ENCODE data around the gene RASSF8. TPM values are rescaled to one million over a fixed set of nuclear protein-coding genes. Genes with fewer than 3 reads are reported as not detected.

Gene RASSF8
- total RNA-seq, 1 donor from 2014 or later = 74.3 TPM

DNA sequence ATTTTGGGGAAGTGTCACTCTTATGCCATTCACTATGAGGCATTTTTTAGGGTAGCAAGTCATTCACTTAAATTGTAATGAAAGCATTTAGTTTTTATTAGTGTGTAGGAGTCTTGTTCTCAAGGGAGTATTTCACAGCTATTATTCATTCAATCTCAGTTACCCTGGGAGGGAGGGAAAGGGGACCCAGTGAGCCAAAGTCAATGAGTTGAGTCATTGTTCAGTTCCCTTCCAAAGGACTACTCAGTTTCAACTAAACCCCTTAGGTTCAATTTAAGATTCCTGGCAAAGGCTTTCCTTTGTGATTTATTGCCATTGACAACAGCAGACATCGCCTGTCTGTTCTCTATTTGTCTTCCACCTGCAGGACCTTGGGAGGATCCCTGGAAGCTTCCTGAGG, 29.3 kb upstream of the RASSF8 start:
- no peaks in the 10 kb centered on the region for H3K9me3 Mint-ChIP-seq (ENCODE audit: unreplicated experiment)
- no peak overlapping the region for H3K4me3 Mint-ChIP-seq (ENCODE audit: unreplicated experiment)
- peaks cover 16% of the 10 kb centered on the region for H3K4me1 Mint-ChIP-seq (ENCODE audit: unreplicated experiment)
- no peaks in the 10 kb centered on the region for H3K36me3 Mint-ChIP-seq (ENCODE audit: unreplicated experiment)
- no peaks in the 10 kb centered on the region for H3K27me3 Mint-ChIP-seq (ENCODE audit: unreplicated experiment)
- TF ChIP-seq, protein P1, sequence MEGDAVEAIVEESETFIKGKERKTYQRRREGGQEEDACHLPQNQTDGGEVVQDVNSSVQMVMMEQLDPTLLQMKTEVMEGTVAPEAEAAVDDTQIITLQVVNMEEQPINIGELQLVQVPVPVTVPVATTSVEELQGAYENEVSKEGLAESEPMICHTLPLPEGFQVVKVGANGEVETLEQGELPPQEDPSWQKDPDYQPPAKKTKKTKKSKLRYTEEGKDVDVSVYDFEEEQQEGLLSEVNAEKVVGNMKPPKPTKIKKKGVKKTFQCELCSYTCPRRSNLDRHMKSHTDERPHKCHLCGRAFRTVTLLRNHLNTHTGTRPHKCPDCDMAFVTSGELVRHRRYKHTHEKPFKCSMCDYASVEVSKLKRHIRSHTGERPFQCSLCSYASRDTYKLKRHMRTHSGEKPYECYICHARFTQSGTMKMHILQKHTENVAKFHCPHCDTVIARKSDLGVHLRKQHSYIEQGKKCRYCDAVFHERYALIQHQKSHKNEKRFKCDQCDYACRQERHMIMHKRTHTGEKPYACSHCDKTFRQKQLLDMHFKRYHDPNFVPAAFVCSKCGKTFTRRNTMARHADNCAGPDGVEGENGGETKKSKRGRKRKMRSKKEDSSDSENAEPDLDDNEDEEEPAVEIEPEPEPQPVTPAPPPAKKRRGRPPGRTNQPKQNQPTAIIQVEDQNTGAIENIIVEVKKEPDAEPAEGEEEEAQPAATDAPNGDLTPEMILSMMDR (IDR thresholded peaks at IDR 0.05) = no peak
- H3K27ac Mint-ChIP-seq (ENCODE audit: unreplicated experiment) = no peak overlapping the region
- DNase-seq (ENCODE audit: extremely low spot score, unreplicated experiment) = no peak

- Mint-ChIP-seq H3K27me3 (ENCODE audit: unreplicated experiment) (no peaks in the 10 kb centered on the region), H3K36me3 (ENCODE audit: unreplicated experiment) (no peaks in the 10 kb centered on the region), H3K4me1 (ENCODE audit: unreplicated experiment) (peaks cover 16% of the 10 kb centered on the region), H3K4me3 (ENCODE audit: unreplicated experiment) (no peak overlapping the region), H3K9me3 (ENCODE audit: unreplicated experiment) (no peaks in the 10 kb centered on the region), H3K27ac (ENCODE audit: unreplicated experiment) (no peak overlapping the region)
- DNase-seq (ENCODE audit: extremely low spot score, unreplicated experiment) = no peak
- TF ChIP-seq, protein P1 (IDR thresholded peaks at IDR 0.05) = no peak
These were observed 25.5 kb upstream of the RASSF8 start for GRCh38 chr12:25932971-25933370.

GRCh38 chr12:25934456-25934855, 24.0 kb upstream of the RASSF8 start:
- Mint-ChIP-seq H3K36me3 (ENCODE audit: unreplicated experiment) (no peaks in the 10 kb centered on the region), H3K9me3 (ENCODE audit: unreplicated experiment) (no peaks in the 10 kb centered on the region), H3K27ac (ENCODE audit: unreplicated experiment) (no peak overlapping the region), H3K4me1 (ENCODE audit: unreplicated experiment) (peaks cover 6% of the 10 kb centered on the region), H3K27me3 (ENCODE audit: unreplicated experiment) (no peaks in the 10 kb centered on the region), H3K4me3 (ENCODE audit: unreplicated experiment) (no peak overlapping the region)
- TF ChIP-seq, protein P1 (IDR thresholded peaks at IDR 0.05) = no peak
- DNase-seq (ENCODE audit: extremely low spot score, unreplicated experiment) = no peak

GRCh38 chr12:25935355-25936144, 22.9 kb upstream of the RASSF8 start:
- H3K4me1 Mint-ChIP-seq (ENCODE audit: unreplicated experiment) = peaks cover 6% of the 10 kb centered on the region
- H3K27ac Mint-ChIP-seq (ENCODE audit: unreplicated experiment) = no peak overlapping the region
- no peaks in the 10 kb centered on the region for H3K27me3 Mint-ChIP-seq (ENCODE audit: unreplicated experiment)
- H3K36me3 Mint-ChIP-seq (ENCODE audit: unreplicated experiment) = no peaks in the 10 kb centered on the region
- no peak overlapping the region for H3K4me3 Mint-ChIP-seq (ENCODE audit: unreplicated experiment)
- no peak for DNase-seq (ENCODE audit: extremely low spot score, unreplicated experiment)
- TF ChIP-seq, protein P1 (IDR thresholded peaks at IDR 0.05) = no peak
- no peaks in the 10 kb centered on the region for H3K9me3 Mint-ChIP-seq (ENCODE audit: unreplicated experiment)

GRCh38 chr12:25937096-25937495, 21.4 kb upstream of the RASSF8 start:
- Mint-ChIP-seq H3K4me3 (ENCODE audit: unreplicated experiment) (no peak overlapping the region), H3K27ac (ENCODE audit: unreplicated experiment) (no peak overlapping the region), H3K4me1 (ENCODE audit: unreplicated experiment) (peaks cover 6% of the 10 kb centered on the region), H3K36me3 (ENCODE audit: unreplicated experiment) (no peaks in the 10 kb centered on the region), H3K27me3 (ENCODE audit: unreplicated experiment) (no peaks in the 10 kb centered on the region), H3K9me3 (ENCODE audit: unreplicated experiment) (no peaks in the 10 kb centered on the region)
- TF ChIP-seq, protein P1 (IDR thresholded peaks at IDR 0.05) = no peak
- DNase-seq (ENCODE audit: extremely low spot score, unreplicated experiment) = no peak
